CD14-positive monocyte (primary cell): ENCODE data around the gene RNF19B. TPM values are rescaled to one million over a fixed set of nuclear protein-coding genes. Genes with fewer than 3 reads are reported as not detected.

Source experiments
- DNase-seq, 3 donors: peaks; one replicate each; pipeline ENCODE4 v3.0.0-alpha.2; 2011 to 2022
- H2AFZ ChIP-seq: 2 replicates; pipeline ENCODE4 v1.6.0; 2012; ENCODE audit warnings: mild to moderate bottlenecking, low read depth, low read length, inconsistent platforms; ENCODE audit not compliant: insufficient read depth, poor library complexity, severe bottlenecking
- H3K27ac ChIP-seq, 2 donors: 1 replicate in 1 of 2; 2 replicates in 1 of 2; pipeline ENCODE4 v1.5.1; 2012 to 2013; ENCODE audit warnings: low read length in 2 of 2, control low read depth in 1 of 2, inconsistent platforms in 1 of 2, low read depth in 1 of 2, mild to moderate bottlenecking in 1 of 2
- H3K27me3 ChIP-seq, 2 donors: one replicate each; pipeline versions ENCODE4 v1.6.0 to v1.6.1; 2011 to 2013; ENCODE audit warnings: low read length in 2 of 2; ENCODE audit not compliant: control insufficient read depth in 2 of 2, insufficient read depth in 2 of 2
- H3K36me3 ChIP-seq, 2 donors: replicated peaks in 1 of 2; 1 replicate in 1 of 2; 2 replicates in 1 of 2; pipeline versions ENCODE4 v1.5.1 to v1.6.1; 2012 to 2013; ENCODE audit warnings: low read length in 2 of 2, control low read depth in 1 of 2, inconsistent platforms in 1 of 2, mild to moderate bottlenecking in 1 of 2; ENCODE audit not compliant: insufficient read depth in 2 of 2, control insufficient read depth in 1 of 2
- H3K4me1 ChIP-seq, 2 donors: 1 replicate in 1 of 2; 2 replicates in 1 of 2; pipeline versions ENCODE4 v1.5.1 to v1.6.1; 2012 to 2013; ENCODE audit warnings: low read length in 2 of 2, control low read depth in 1 of 2, inconsistent platforms in 1 of 2, mild to moderate bottlenecking in 1 of 2, moderate library complexity in 1 of 2; ENCODE audit not compliant: insufficient read depth in 2 of 2, control insufficient read depth in 1 of 2
- H3K4me2 ChIP-seq: replicated peaks from 2 replicates; pipeline ENCODE3; 2012; ENCODE audit warnings: low read length, moderate library complexity, mild to moderate bottlenecking; ENCODE audit not compliant: poor library complexity, severe bottlenecking; ENCODE audit errors: extremely low read depth
- H3K4me3 ChIP-seq, 3 experiments: fragments of 200-600 bp in 1 of 3; sonication (generic) in 1 of 3; replicated peaks in 1 of 3; 1 replicate in 2 of 3; 2 replicates in 1 of 3; pipeline ENCODE4 v1.5.1; 2011 to 2013; ENCODE audit warnings: low read length in 3 of 3, mild to moderate bottlenecking in 3 of 3, control low read depth in 2 of 3, low read depth in 2 of 3, inconsistent platforms in 1 of 3, moderate library complexity in 1 of 3
- H3K79me2 ChIP-seq: 2 replicates; pipeline ENCODE4 v1.6.0; 2012; ENCODE audit warnings: mild to moderate bottlenecking, control low read depth, inconsistent platforms, low read length, moderate library complexity; ENCODE audit not compliant: insufficient read depth
- H3K9ac ChIP-seq: 2 replicates; pipeline ENCODE4 v1.6.0; 2017; ENCODE audit warnings: low read length, mild to moderate bottlenecking; ENCODE audit not compliant: insufficient read depth, poor library complexity, severe bottlenecking
- H3K9me3 ChIP-seq, 2 donors: replicated peaks in 1 of 2; 1 replicate in 1 of 2; 2 replicates in 1 of 2; pipeline versions ENCODE4 v1.5.1 to v1.6.1; 2012 to 2013; ENCODE audit warnings: low read length in 2 of 2, control low read depth in 1 of 2; ENCODE audit not compliant: control insufficient read depth in 1 of 2, insufficient read depth in 1 of 2
- H4K20me1 ChIP-seq: 2 replicates; pipeline ENCODE4 v1.6.0; 2012; ENCODE audit warnings: mild to moderate bottlenecking, low read length, control low read depth, moderate library complexity; ENCODE audit not compliant: insufficient read depth
- H3K27ac Mint-ChIP-seq, 7 donors: one replicate each; pipeline ENCODE4 v1.8.0; 2020; ENCODE audit warnings: mild to moderate bottlenecking in 7 of 7, mixed read lengths in 7 of 7, moderate library complexity in 6 of 7, inconsistent platforms in 2 of 7
- H3K27me3 Mint-ChIP-seq, 3 donors: one replicate each; pipeline ENCODE4 v1.8.0; 2021 to 2022; ENCODE audit warnings: low read depth in 3 of 3, mild to moderate bottlenecking in 3 of 3, mixed read lengths in 3 of 3, moderate library complexity in 3 of 3, inconsistent platforms in 1 of 3
- H3K36me3 Mint-ChIP-seq, 2 donors: one replicate each; pipeline ENCODE4 v1.8.0; 2020; ENCODE audit warnings: mixed read lengths in 2 of 2, inconsistent platforms in 1 of 2, mild to moderate bottlenecking in 1 of 2
- H3K4me1 Mint-ChIP-seq: one replicate; pipeline ENCODE4 v1.8.0; 2020; ENCODE audit warnings: mild to moderate bottlenecking, mixed read lengths
- H3K4me3 Mint-ChIP-seq, 2 donors: one replicate each; pipeline ENCODE4 v1.8.0; 2020; ENCODE audit warnings: mild to moderate bottlenecking in 2 of 2, mixed read lengths in 2 of 2, moderate library complexity in 1 of 2
- H3K9me3 Mint-ChIP-seq, 7 donors: one replicate each; pipeline ENCODE4 v1.8.0; 2020 to 2022; ENCODE audit warnings: mixed read lengths in 7 of 7, mild to moderate bottlenecking in 6 of 7, moderate library complexity in 6 of 7, inconsistent platforms in 2 of 7
- whole genome bisulfite sequencing: methylation state at CpG from one replicate; pipeline ENCODE4 v1.1.5; 2013; ENCODE audit warnings: missing lambda C conversion rate; ENCODE audit not compliant: insufficient coverage; 5-methylcytosine and 5-hydroxymethylcytosine counted together
- intact Hi-C, 2 donors: fragments of 100-400 bp; cut with micrococcal nuclease; formaldehyde crosslinking; loops; one replicate each; pipeline versions ENCODE4 v1.15.0 to v1.15.1; 2023
- polyA plus RNA-seq, 3 donors: library from polyadenylated mRNA; depleted of rRNA in 1 of 3; unstranded in 2 of 3; stranded (reverse) in 1 of 3; fragments of 300-500 nt in 2 of 3; fragments of >200 nt in 1 of 3; fragmentation: Illumina TruSeq in 2 of 3; gene quantifications; 1 replicate in 2 of 3; 2 replicates in 1 of 3; pipeline ENCODE4 v1.2.3, GENCODE V29; 2012 to 2021
- TF ChIP-seq, protein P1 (sequence below): fragments of 200-600 bp; IDR thresholded peaks from one replicate; pipeline ENCODE4 v1.8.0; 2022; ENCODE audit warnings: antibody characterized with exemption, mild to moderate bottlenecking

The RNF19B gene
- polyA plus RNA-seq, 3 donors = 4.1 to 106 (median 5.8) TPM

DNA sequence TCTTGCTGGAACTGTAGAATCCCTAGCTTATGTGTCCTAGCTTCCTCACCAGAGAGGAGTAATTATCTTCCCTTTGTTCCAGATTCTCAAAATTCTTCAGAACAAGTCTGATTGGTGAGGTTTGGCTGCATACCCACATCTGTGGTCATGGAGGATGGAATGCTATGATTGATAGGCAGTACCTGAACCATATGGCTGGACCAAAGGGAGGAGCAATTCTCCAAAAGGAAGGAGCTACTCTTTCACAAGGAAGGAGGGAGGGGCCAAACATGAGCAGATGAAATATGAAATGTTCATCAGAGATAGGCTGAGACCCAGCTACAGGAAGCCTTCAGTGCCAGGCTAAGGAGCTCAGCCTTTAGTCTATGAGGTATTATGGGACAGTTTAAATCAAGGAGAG lies 5.0 kb upstream of the RNF19B start:
- no peak overlapping the region for H3K9ac ChIP-seq
- peaks cover 23 to 30% of the 10 kb centered on the region in 2 donors for H3K4me1 ChIP-seq
- Mint-ChIP-seq H3K36me3 (peaks cover 7 to 18% of the 10 kb centered on the region in 2 donors), H3K27me3 (peaks cover 20 to 23% (median 23%) of the 10 kb centered on the region in 3 donors), H3K27ac (no peak overlapping the region), H3K4me3 (no peak overlapping the region), H3K9me3 (peaks cover 0 to 8% (median 2%) of the 10 kb centered on the region in 7 donors), H3K4me1 (peaks cover 32% of the 10 kb centered on the region)
- H2AFZ ChIP-seq = no peak overlapping the region
- intact Hi-C loops = loop anchor here in 1 of 2 donors (5.0 kb wide), 1 partner anchor 38 kb away; no protein-coding TSS in a partner anchor
- no peaks in the 10 kb centered on the region for H3K79me2 ChIP-seq
- no peaks in the 10 kb centered on the region for H3K9me3 ChIP-seq
- TF ChIP-seq, protein P1, sequence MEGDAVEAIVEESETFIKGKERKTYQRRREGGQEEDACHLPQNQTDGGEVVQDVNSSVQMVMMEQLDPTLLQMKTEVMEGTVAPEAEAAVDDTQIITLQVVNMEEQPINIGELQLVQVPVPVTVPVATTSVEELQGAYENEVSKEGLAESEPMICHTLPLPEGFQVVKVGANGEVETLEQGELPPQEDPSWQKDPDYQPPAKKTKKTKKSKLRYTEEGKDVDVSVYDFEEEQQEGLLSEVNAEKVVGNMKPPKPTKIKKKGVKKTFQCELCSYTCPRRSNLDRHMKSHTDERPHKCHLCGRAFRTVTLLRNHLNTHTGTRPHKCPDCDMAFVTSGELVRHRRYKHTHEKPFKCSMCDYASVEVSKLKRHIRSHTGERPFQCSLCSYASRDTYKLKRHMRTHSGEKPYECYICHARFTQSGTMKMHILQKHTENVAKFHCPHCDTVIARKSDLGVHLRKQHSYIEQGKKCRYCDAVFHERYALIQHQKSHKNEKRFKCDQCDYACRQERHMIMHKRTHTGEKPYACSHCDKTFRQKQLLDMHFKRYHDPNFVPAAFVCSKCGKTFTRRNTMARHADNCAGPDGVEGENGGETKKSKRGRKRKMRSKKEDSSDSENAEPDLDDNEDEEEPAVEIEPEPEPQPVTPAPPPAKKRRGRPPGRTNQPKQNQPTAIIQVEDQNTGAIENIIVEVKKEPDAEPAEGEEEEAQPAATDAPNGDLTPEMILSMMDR = no peak
- H3K4me3 ChIP-seq = no peak overlapping the region
- H3K27me3 ChIP-seq = peaks cover 22 to 26% of the 10 kb centered on the region in 2 donors
- no peaks in the 10 kb centered on the region for H3K36me3 ChIP-seq
- DNase-seq = peak in 1 of 3 donors; percentile 37
- H4K20me1 ChIP-seq = no peaks in the 10 kb centered on the region
- H3K4me2 ChIP-seq = no peak overlapping the region
- H3K27ac ChIP-seq = no peak overlapping the region

DNA sequence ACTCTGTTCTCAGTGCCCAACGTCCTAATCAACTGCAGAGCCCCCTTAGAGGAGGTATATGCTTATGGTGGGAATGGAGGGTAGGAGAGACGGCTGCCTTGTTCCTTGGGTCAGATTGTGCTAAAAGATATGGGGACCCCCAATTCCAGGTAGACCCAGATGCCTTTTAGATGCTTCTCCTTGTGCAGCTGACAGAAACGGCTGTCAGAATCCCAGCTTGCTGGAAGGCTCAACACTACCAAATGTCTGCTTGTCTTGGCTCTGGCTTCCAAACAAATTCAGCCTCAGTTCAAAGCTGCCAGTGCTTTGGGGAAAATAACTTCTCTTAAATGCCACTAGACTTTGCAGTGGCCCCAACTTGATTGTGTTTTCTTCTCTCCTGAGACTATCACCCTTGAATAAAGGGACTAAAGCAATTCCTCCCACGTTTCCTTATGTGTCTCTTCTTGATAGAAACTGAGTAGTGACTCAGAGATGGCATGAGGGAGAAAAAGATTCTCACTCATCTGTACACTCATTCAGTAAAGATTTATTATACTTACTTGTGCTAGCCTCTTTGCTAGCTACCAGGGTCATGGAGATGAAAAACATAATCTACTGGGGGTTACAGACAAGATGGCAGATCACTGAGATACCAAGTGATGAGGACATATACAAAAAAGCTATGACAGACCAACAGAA lies 3.4 kb upstream of the RNF19B start:
- no peak overlapping the region for H3K4me2 ChIP-seq
- H3K79me2 ChIP-seq = peaks cover 12% of the 10 kb centered on the region
- H3K9ac ChIP-seq = no peak overlapping the region
- TF ChIP-seq, protein P1 = no peak
- H3K27ac ChIP-seq = no peak overlapping the region
- H3K4me3 ChIP-seq = no peak overlapping the region
- no peak overlapping the region for H2AFZ ChIP-seq
- no peaks in the 10 kb centered on the region for H3K9me3 ChIP-seq
- H3K36me3 ChIP-seq = no peaks in the 10 kb centered on the region
- peaks cover 24 to 33% of the 10 kb centered on the region in 2 donors for H3K4me1 ChIP-seq
- Mint-ChIP-seq H3K9me3 (peaks cover 0 to 6% (median 2%) of the 10 kb centered on the region in 7 donors), H3K27me3 (peaks cover 21% of the 10 kb centered on the region in 3 donors), H3K36me3 (peaks cover 7 to 18% of the 10 kb centered on the region in 2 donors), H3K4me1 (peaks cover 33% of the 10 kb centered on the region), H3K27ac (peak overlapping the region in 2 of 7 donors; percentile 7 to 28), H3K4me3 (peak overlapping the region in 1 of 2 donors; percentile 32)
- DNase-seq = no peak
- intact Hi-C loops = loop anchor here in 1 of 2 donors (2.0 to 5.0 kb wide), 2 partner anchors 13 to 39 kb away; no protein-coding TSS in a partner anchor
- peaks cover 22 to 23% of the 10 kb centered on the region in 2 donors for H3K27me3 ChIP-seq
- 77% methylated on average over 1 of the region's 4 CpGs for WGBS
- H4K20me1 ChIP-seq = peaks cover 11% of the 10 kb centered on the region
